MM.1S (cell line): Measurements from ENCODE around the gene INPP5F.

ENCODE experiments used
- DNase-seq: peaks from one replicate; pipeline ENCODE4 v3.0.0-alpha.2; 2015
- H2AFZ ChIP-seq: fragments of 300-600 bp; sonication (generic); 2 replicates; pipeline ENCODE4 v1.6.0; 2016; ENCODE audit warnings: antibody characterized with exemption, low read length
- H3F3A ChIP-seq: fragments of 300-600 bp; sonication (generic); 2 replicates; pipeline ENCODE4 v1.6.1; 2016; ENCODE audit warnings: mild to moderate bottlenecking, antibody characterized with exemption, low read length, moderate library complexity, mixed read lengths; ENCODE audit not compliant: insufficient read depth
- H3K27ac ChIP-seq: fragments of 300-600 bp; sonication (generic); 2 replicates; pipeline ENCODE4 v1.5.1; 2016; ENCODE audit warnings: mild to moderate bottlenecking, low read length
- H3K27me3 ChIP-seq: fragments of 300-600 bp; sonication (generic); replicated peaks from 2 replicates; pipeline ENCODE4 v1.6.0; 2016; ENCODE audit warnings: low read length; ENCODE audit not compliant: insufficient read depth
- H3K36me3 ChIP-seq: fragments of 300-600 bp; sonication (generic); replicated peaks from 2 replicates; pipeline ENCODE4 v1.6.1; 2016; ENCODE audit warnings: mild to moderate bottlenecking, low read length, mixed read lengths; ENCODE audit not compliant: insufficient read depth
- H3K4me1 ChIP-seq: fragments of 300-600 bp; sonication (generic); 2 replicates; pipeline ENCODE4 v1.6.1; 2016; ENCODE audit warnings: low read length, mixed read lengths
- H3K4me2 ChIP-seq: fragments of 300-600 bp; sonication (generic); 2 replicates; pipeline ENCODE4 v1.6.0; 2016; ENCODE audit warnings: low read depth, low read length
- H3K4me3 ChIP-seq: fragments of 300-600 bp; sonication (generic); 2 replicates; pipeline ENCODE4 v1.5.1; 2016; ENCODE audit warnings: low read length, mixed read lengths
- H3K79me2 ChIP-seq: fragments of 300-600 bp; sonication (generic); 2 replicates; pipeline ENCODE4 v1.6.1; 2016; ENCODE audit warnings: mixed run types, low read length, mixed read lengths
- H3K9ac ChIP-seq: fragments of 300-600 bp; sonication (generic); 2 replicates; pipeline ENCODE4 v1.6.1; 2016; ENCODE audit warnings: low read length, mixed read lengths
- H3K9me2 ChIP-seq: fragments of 300-600 bp; sonication (generic); replicated peaks from 2 replicates; pipeline ENCODE4 v1.6.1; 2016; ENCODE audit warnings: mild to moderate bottlenecking, low read length, mixed read lengths; ENCODE audit not compliant: insufficient read depth
- H3K9me3 ChIP-seq: fragments of 300-600 bp; sonication (generic); replicated peaks from 2 replicates; pipeline ENCODE4 v1.6.1; 2016; ENCODE audit warnings: mild to moderate bottlenecking, low read length, mixed read lengths; ENCODE audit not compliant: insufficient read depth
- H4K20me1 ChIP-seq: fragments of 300-600 bp; sonication (generic); 2 replicates; pipeline ENCODE4 v1.6.1; 2016; ENCODE audit warnings: mild to moderate bottlenecking, low read length, moderate library complexity, mixed read lengths; ENCODE audit not compliant: insufficient read depth
- EZH2 ChIP-seq: fragments of 300-600 bp; sonication (generic); optimal IDR thresholded peaks from 2 replicates; pipeline ENCODE3; 2017; ENCODE audit warnings: low read depth, mild to moderate bottlenecking, antibody characterized with exemption, low read length, mixed read lengths
- EZH2phosphoT487 ChIP-seq: fragments of 300-600 bp; sonication (generic); IDR thresholded peaks from 2 replicates; pipeline ENCODE4 v1.6.1; 2018; ENCODE audit warnings: antibody characterized with exemption, low read length
- TF ChIP-seq, protein P1 (sequence below): fragments of 300-600 bp; sonication (generic); IDR thresholded peaks from 2 replicates; pipeline ENCODE4 v1.5.1; 2016; ENCODE audit warnings: antibody characterized with exemption, low read length, mixed read lengths

The INPP5F gene

DNA sequence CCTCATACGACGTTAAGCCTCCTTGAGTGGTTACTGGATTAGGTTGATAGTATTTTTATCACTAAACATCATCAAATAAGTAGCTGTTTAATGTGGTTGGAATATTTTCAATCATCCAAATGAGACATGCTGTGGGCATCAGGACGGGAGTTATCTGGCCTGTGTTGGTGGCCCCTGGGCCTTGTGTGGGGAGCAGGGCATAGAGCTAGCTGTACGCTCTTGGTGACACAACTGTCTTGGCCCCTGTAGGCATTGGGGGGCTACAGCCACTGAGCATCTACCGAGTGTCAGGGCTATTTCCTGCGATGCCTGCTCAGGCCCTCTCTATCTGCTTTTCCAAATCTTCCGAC lies 46.4 kb upstream of the INPP5F start:
- no peaks in the 10 kb centered on the region for H3K27me3 ChIP-seq
- H3K27ac ChIP-seq, result no peak overlapping the region
- no peak overlapping the region for H3K9ac ChIP-seq
- H2AFZ ChIP-seq, result no peak overlapping the region
- H3K9me3 ChIP-seq, result no peaks in the 10 kb centered on the region
- no peak for DNase-seq
- TF ChIP-seq EZH2 (no peak), EZH2phosphoT487 (no peak)
- TF ChIP-seq, protein P1, sequence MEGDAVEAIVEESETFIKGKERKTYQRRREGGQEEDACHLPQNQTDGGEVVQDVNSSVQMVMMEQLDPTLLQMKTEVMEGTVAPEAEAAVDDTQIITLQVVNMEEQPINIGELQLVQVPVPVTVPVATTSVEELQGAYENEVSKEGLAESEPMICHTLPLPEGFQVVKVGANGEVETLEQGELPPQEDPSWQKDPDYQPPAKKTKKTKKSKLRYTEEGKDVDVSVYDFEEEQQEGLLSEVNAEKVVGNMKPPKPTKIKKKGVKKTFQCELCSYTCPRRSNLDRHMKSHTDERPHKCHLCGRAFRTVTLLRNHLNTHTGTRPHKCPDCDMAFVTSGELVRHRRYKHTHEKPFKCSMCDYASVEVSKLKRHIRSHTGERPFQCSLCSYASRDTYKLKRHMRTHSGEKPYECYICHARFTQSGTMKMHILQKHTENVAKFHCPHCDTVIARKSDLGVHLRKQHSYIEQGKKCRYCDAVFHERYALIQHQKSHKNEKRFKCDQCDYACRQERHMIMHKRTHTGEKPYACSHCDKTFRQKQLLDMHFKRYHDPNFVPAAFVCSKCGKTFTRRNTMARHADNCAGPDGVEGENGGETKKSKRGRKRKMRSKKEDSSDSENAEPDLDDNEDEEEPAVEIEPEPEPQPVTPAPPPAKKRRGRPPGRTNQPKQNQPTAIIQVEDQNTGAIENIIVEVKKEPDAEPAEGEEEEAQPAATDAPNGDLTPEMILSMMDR, result no peak
- no peaks in the 10 kb centered on the region for H3K4me1 ChIP-seq
- no peak overlapping the region for H3K4me2 ChIP-seq
- H3K9me2 ChIP-seq, result no peaks in the 10 kb centered on the region
- H3K79me2 ChIP-seq, result no peaks in the 10 kb centered on the region
- no peaks in the 10 kb centered on the region for H3F3A ChIP-seq
- H4K20me1 ChIP-seq, result no peaks in the 10 kb centered on the region
- H3K36me3 ChIP-seq, result no peaks in the 10 kb centered on the region
- no peak overlapping the region for H3K4me3 ChIP-seq

DNA sequence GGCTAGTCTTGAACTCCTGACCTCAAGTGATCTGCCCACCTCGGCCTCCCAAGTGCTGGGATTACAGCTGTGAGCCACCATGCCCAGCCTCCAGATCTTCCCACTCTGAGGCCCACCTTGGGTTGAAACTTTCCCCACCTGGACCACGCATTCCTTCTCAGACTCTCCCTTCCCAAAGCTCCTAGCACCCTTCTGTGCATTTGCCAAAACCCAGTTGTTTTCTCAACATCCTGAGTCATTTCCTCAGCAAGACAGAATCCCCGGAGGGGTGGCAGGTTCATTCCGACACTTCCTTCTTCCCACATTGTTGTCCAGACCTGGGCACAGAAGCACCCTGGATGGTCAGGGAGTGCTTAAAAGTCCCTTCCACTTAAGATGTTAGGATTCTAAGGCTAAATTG lies 45.8 kb upstream of the INPP5F start:
- no peaks in the 10 kb centered on the region for H3F3A ChIP-seq
- no peak overlapping the region for H3K4me3 ChIP-seq
- H3K9ac ChIP-seq, result no peak overlapping the region
- H2AFZ ChIP-seq, result no peak overlapping the region
- no peak overlapping the region for H3K4me2 ChIP-seq
- no peaks in the 10 kb centered on the region for H4K20me1 ChIP-seq
- no peak for DNase-seq
- H3K27me3 ChIP-seq, result no peaks in the 10 kb centered on the region
- no peak overlapping the region for H3K27ac ChIP-seq
- H3K9me3 ChIP-seq, result no peaks in the 10 kb centered on the region
- H3K79me2 ChIP-seq, result no peaks in the 10 kb centered on the region
- H3K36me3 ChIP-seq, result no peaks in the 10 kb centered on the region
- H3K9me2 ChIP-seq, result no peaks in the 10 kb centered on the region
- TF ChIP-seq EZH2phosphoT487 (no peak), EZH2 (no peak)
- TF ChIP-seq, protein P1, result no peak
- no peaks in the 10 kb centered on the region for H3K4me1 ChIP-seq

DNA sequence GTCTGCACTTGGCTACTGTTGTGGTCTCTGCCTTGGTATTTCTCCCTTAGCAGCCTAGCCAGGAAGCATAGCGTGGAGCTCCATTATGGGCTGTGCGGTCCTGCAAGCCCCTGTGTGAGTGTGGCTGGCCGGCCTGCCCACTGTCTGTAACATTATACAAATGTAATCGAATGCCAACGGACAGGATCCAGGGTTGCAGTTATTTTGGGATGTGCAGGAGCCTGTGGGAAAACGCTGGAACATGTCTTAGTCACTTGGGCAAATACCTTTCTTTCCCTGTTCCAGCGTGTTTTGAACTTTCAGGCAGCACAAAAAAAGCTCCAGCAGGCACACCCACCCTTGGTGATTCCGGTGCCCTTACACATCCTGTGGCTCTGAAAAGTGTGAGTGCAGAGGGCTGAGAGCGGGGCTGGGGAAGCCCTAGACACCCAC lies 45.2 kb upstream of the INPP5F start:
- H3K4me2 ChIP-seq, result no peak overlapping the region
- no peaks in the 10 kb centered on the region for H3K9me2 ChIP-seq
- H3K79me2 ChIP-seq, result no peaks in the 10 kb centered on the region
- no peak overlapping the region for H3K4me3 ChIP-seq
- H4K20me1 ChIP-seq, result no peaks in the 10 kb centered on the region
- H3K27me3 ChIP-seq, result no peaks in the 10 kb centered on the region
- no peak for TF ChIP-seq EZH2
- TF ChIP-seq, protein P1, result no peak
- no peak for TF ChIP-seq EZH2phosphoT487
- H2AFZ ChIP-seq, result no peak overlapping the region
- no peaks in the 10 kb centered on the region for H3K9me3 ChIP-seq
- no peaks in the 10 kb centered on the region for H3F3A ChIP-seq
- no peak overlapping the region for H3K9ac ChIP-seq
- DNase-seq, result no peak
- H3K27ac ChIP-seq, result no peak overlapping the region
- H3K4me1 ChIP-seq, result no peaks in the 10 kb centered on the region
- no peaks in the 10 kb centered on the region for H3K36me3 ChIP-seq
